ENCODE data around the gene MAN2C1. TPM values are rescaled to one million over a fixed set of nuclear protein-coding genes. Genes with fewer than 3 reads are reported as not detected.

MAN2C1 gene
- total and polyA plus RNA-seq, 9 of the 15 experiments (the other 6 are each of a cell fraction or from before 2014, with no cell fraction given) = 2.0 to 141 (median 39.9) TPM

DNA sequence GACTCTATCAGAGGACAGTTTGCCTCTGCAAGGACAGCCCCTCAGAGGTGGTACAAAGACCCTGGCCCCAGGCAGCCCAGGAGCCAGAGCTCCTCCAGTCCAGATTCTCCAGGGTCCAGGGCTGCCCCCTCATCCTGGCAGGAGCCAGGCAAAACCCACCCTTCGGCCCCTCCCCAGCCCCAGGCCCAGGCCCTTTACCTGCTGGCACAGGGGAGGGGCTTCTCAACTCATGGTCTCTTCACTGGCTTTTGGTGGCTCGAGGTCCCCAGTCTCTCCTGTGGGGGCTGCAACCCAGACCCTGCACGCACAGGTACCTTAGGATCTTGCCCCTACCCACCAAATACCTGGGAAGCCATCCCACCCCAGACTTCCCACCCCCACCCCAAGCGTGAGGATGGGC, 13.0 kb downstream of the MAN2C1 start:
- Histone ChIP-seq H3K4me2 (ENCODE audit: insufficient read depth, low read length) (no peak overlapping the region), H3K9ac (ENCODE audit: insufficient read depth in 1 of 2, low read depth in 2 of 2, low read length in 2 of 2) (no peak overlapping the region), H3K27ac (ENCODE audit: extremely low read depth, low read depth, low read length) (no peak overlapping the region), H3K79me2 (ENCODE audit: control insufficient read depth, insufficient read depth, low read length) (no peaks in the 10 kb centered on the region), H3K27me3 (ENCODE audit: control insufficient read depth in 2 of 2, insufficient read depth in 2 of 2, low read length in 2 of 2) (no peaks in the 10 kb centered on the region; a peak in 1 of 5 replicates), H3K4me3 (no peak overlapping the region), H2AFZ (ENCODE audit: low read depth, low read length) (no peak overlapping the region), H4K20me1 (replicated peaks; ENCODE audit: control insufficient read depth, insufficient read depth, low read length) (no peaks in the 10 kb centered on the region), H3K36me3 (ENCODE audit: control insufficient read depth, insufficient read depth, low read length) (peaks cover 42% of the 10 kb centered on the region; the same call in 2 of the 3 replicates), H3K4me1 (replicated peaks in 1 of 2; ENCODE audit: control insufficient read depth in 2 of 2, insufficient read depth in 2 of 2, low read length in 2 of 2) (peaks cover 0 to 6% of the 10 kb centered on the region in 2 experiments; a peak in 2 of 5 replicates), H3K9me3 (replicated peaks; ENCODE audit: control insufficient read depth, insufficient read depth, low read depth, low read length) (no peaks in the 10 kb centered on the region), H3K9me1 (ENCODE audit: control insufficient read depth, insufficient read depth, low read length) (peaks cover under 1% of the 10 kb centered on the region)
- ChIA-PET POLR2A (interaction anchor here (0.6 to 3.9 kb wide), 3 partner anchors 13 to 1953 kb away, joined by 3 to 36 read pairs (median 3); partner anchors contain the start of gene MAN2C1), CTCF (ENCODE audit: low intra/inter-chr PET ratio) (no interaction called here)
- in situ Hi-C loops (cut with MboI) = no loop called here
- BruUV-seq (replicated peaks) = no TSS peak
- DNase-seq (ENCODE audit: extremely low read depth in 1 of 4, low spot score in 3 of 4) (no peak), FAIRE-seq (no peak), ATAC-seq (no peak)
- intact Hi-C loops (cut with micrococcal nuclease) = no loop called here
- 76% methylated on average over 4 of the region's 4 CpGs for whole genome bisulfite sequencing (ENCODE audit: insufficient coverage, low coverage, missing lambda C conversion rate)
- TF ChIP-seq NCOA6 (IDR thresholded peaks at IDR 0.05) (no peak), ZNF239 (CRISPR knock-in tag; IDR thresholded peaks at IDR 0.05) (no peak), HMG20B (CRISPR knock-in tag; IDR thresholded peaks at IDR 0.05) (no peak), CREBBP (IDR thresholded peaks at IDR 0.05; ENCODE audit: low read depth, low read length) (no peak), NFIC (IDR thresholded peaks at IDR 0.05) (no peak), ZNF609 (CRISPR knock-in tag; IDR thresholded peaks at IDR 0.05; ENCODE audit: borderline replicate concordance) (no peak), ESRRA (IDR thresholded peaks at IDR 0.05; ENCODE audit: borderline replicate concordance, low read depth) (no peak)
- TF ChIP-seq, protein P1, sequence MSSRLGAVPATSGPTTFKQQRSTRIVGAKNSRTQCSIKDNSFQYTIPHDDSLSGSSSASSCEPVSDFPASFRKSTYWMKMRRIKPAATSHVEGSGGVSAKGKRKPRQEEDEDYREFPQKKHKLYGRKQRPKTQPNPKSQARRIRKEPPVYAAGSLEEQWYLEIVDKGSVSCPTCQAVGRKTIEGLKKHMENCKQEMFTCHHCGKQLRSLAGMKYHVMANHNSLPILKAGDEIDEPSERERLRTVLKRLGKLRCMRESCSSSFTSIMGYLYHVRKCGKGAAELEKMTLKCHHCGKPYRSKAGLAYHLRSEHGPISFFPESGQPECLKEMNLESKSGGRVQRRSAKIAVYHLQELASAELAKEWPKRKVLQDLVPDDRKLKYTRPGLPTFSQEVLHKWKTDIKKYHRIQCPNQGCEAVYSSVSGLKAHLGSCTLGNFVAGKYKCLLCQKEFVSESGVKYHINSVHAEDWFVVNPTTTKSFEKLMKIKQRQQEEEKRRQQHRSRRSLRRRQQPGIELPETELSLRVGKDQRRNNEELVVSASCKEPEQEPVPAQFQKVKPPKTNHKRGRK (tag; IDR thresholded peaks at IDR 0.05) = no peak
- TF ChIP-seq, protein P2, sequence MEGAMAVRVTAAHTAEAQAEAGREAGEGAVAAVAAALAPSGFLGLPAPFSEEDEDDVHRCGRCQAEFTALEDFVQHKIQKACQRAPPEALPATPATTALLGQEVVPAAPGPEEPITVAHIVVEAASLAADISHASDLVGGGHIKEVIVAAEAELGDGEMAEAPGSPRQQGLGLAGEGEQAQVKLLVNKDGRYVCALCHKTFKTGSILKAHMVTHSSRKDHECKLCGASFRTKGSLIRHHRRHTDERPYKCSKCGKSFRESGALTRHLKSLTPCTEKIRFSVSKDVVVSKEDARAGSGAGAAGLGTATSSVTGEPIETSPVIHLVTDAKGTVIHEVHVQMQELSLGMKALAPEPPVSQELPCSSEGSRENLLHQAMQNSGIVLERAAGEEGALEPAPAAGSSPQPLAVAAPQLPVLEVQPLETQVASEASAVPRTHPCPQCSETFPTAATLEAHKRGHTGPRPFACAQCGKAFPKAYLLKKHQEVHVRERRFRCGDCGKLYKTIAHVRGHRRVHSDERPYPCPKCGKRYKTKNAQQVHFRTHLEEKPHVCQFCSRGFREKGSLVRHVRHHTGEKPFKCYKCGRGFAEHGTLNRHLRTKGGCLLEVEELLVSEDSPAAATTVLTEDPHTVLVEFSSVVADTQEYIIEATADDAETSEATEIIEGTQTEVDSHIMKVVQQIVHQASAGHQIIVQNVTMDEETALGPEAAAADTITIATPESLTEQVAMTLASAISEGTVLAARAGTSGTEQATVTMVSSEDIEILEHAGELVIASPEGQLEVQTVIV (CRISPR knock-in tag; IDR thresholded peaks at IDR 0.05; ENCODE audit: borderline replicate concordance) = no peak
